Astrocyte of the spinal cord (primary cell): ENCODE results near the gene ACSF2.
A peak's percentile ranks its signal among the peaks of the same experiment; 100 is the strongest.

Source experiments
- DNase-seq: peaks from one replicate; pipeline ENCODE4 v3.0.0; 2011; ENCODE audit warnings: low read depth, low spot score
- H3K4me3 ChIP-seq: 2 replicates; pipeline ENCODE4 v1.5.1; 2011; ENCODE audit warnings: low read depth, mild to moderate bottlenecking, low read length, moderate library complexity
- CTCF ChIP-seq: IDR thresholded peaks from 2 replicates; pipeline ENCODE4 v1.5.1; 2012; ENCODE audit warnings: low read depth, mild to moderate bottlenecking, low read length, inconsistent platforms
- in situ Hi-C: cut with HindIII; loops from 2 replicates; pipeline ENCODE4 v1.10.0; 2017; ENCODE audit warnings: low sequenced_read_pairs

Gene ACSF2

GRCh38 chr17:50477976-50478375, 52.0 kb downstream of the ACSF2 start:
- in situ Hi-C loops, result no loop called here
- DNase-seq, result no peak
- TF ChIP-seq CTCF, result no peak
- H3K4me3 ChIP-seq, result no peak overlapping the region

- in situ Hi-C loops, result no loop called here
- H3K4me3 ChIP-seq, result peak within 1 kb of the TSS; percentile 83
- peak; percentile 69 for TF ChIP-seq CTCF
- DNase-seq, result peak; percentile 84
These were observed 52.7 kb downstream of the ACSF2 start, which contains the start of gene RSAD1 for GRCh38 chr17:50478391-50479381. TSS of gene RSAD1 (plus strand) at chr17:50478860. CDS start at chr17:50478885, 25 bp downstream.

- DNase-seq, result peak; percentile 68
- TF ChIP-seq CTCF, result peak; percentile 64
- in situ Hi-C loops, result no loop called here
- H3K4me3 ChIP-seq, result peak overlapping the region; percentile 83
These were observed 53.6 kb downstream of the ACSF2 start for GRCh38 chr17:50479522-50480141.

- in situ Hi-C loops, result no loop called here
- TF ChIP-seq CTCF, result no peak
- no peak overlapping the region for H3K4me3 ChIP-seq
- no peak for DNase-seq
These were observed 54.2 kb downstream of the ACSF2 start for GRCh38 chr17:50480142-50480764.

- in situ Hi-C loops, result no loop called here
- no peak overlapping the region for H3K4me3 ChIP-seq
- no peak for DNase-seq
- no peak for TF ChIP-seq CTCF
These were observed 55.0 kb downstream of the ACSF2 start for GRCh38 chr17:50480854-50481490.

GRCh38 chr17:50481648-50482047, 55.6 kb downstream of the ACSF2 start:
- no peak for TF ChIP-seq CTCF
- in situ Hi-C loops, result no loop called here
- no peak for DNase-seq
- no peak overlapping the region for H3K4me3 ChIP-seq
